ENCODE results near the gene PLXNA1.

Gene PLXNA1

GRCh38 chr3:126968391-126969390 lies 14.2 kb upstream of the PLXNA1 start:
- no peak overlapping the region for H3K4me3 ChIP-seq (ENCODE audit: low read depth, low read length)
- no peak for TF ChIP-seq CTCF (IDR thresholded peaks at IDR 0.05; ENCODE audit: borderline replicate concordance, insufficient read depth, low read depth, low read length)

GRCh38 chr3:126969586-126969985 lies 13.3 kb upstream of the PLXNA1 start:
- H3K4me3 ChIP-seq (ENCODE audit: low read depth, low read length), result no peak overlapping the region
- TF ChIP-seq CTCF (IDR thresholded peaks at IDR 0.05; ENCODE audit: borderline replicate concordance, insufficient read depth, low read depth, low read length), result no peak

DNA sequence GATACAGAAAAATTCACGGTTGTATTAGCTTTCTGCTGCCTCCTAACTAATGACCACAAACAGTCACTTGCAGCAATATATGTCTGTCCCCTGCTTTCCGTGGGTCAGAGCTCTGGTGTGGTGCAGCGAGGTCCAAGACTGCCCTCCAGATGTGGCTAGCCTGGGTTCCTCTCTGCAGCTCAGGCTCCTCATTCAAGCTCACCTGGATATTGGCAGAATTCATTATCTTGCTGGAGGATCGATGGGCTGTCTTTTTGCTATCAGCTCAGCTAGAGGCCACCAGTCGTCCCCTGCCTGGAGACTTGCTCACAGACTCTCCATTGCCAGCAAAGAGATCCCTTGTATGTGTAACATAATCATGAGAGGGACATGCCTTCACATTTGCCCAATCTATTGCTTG lies 12.8 kb upstream of the PLXNA1 start:
- no peak overlapping the region for H3K4me3 ChIP-seq (ENCODE audit: low read depth, low read length)
- TF ChIP-seq CTCF (IDR thresholded peaks at IDR 0.05; ENCODE audit: borderline replicate concordance, insufficient read depth, low read depth, low read length), result no peak

DNA sequence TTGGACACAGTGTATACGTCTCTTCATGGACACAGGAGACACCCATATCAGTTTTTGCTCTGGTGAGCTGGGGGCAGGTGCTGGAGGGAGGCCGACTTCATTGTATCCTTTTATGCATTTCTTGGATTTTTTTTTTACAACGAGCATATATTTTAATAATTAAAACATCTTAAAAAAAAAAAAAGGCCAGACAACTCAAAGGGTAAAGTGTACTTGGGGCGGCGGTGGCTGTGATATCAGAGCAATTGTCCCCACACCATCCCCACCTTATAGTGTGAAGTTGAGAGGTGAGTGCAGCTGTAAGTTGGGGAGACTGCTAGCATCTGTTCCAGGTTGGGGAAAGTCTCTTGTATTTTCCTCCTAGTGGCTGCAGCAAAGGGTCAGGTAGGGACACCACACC lies 12.0 kb upstream of the PLXNA1 start:
- no peak for TF ChIP-seq CTCF (IDR thresholded peaks at IDR 0.05; ENCODE audit: borderline replicate concordance, insufficient read depth, low read depth, low read length)
- H3K4me3 ChIP-seq (ENCODE audit: low read depth, low read length), result no peak overlapping the region

- H3K4me3 ChIP-seq (ENCODE audit: low read depth, low read length), result no peak overlapping the region
- no peak for TF ChIP-seq CTCF (IDR thresholded peaks at IDR 0.05; ENCODE audit: borderline replicate concordance, insufficient read depth, low read depth, low read length)
Measured at GRCh38 chr3:126971891-126972351, 11.0 kb upstream of the PLXNA1 start.

DNA sequence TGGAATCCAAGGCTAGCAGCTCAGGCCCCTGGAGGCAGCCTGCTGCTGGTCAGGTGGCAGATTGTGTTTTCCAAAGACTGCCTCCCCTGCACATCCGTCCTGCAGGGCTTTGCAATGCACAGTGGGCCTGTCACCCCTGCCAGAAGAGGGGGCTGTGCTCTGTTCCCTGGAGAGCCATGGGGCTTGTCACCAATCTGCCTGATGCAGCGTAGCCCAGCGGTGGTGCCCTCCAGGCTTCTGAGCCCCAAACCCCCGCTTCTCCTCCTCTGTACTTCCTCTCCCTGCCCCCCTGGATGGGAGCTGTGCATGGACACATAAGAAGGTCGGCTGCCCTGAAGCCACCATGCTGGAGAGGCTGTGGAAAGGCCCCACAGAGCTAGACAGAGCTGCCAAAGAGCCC lies 10.0 kb upstream of the PLXNA1 start:
- no peak for TF ChIP-seq CTCF (IDR thresholded peaks at IDR 0.05; ENCODE audit: borderline replicate concordance, insufficient read depth, low read depth, low read length)
- H3K4me3 ChIP-seq (ENCODE audit: low read depth, low read length), result no peak overlapping the region

GRCh38 chr3:126973814-126974213 lies 9.1 kb upstream of the PLXNA1 start:
- TF ChIP-seq CTCF (IDR thresholded peaks at IDR 0.05; ENCODE audit: borderline replicate concordance, insufficient read depth, low read depth, low read length), result no peak
- H3K4me3 ChIP-seq (ENCODE audit: low read depth, low read length), result no peak overlapping the region
